GM19468 (cell line): Measurements from ENCODE around the gene TTN.

Experiments
- ATAC-seq: cut with Tn5 transposase; IDR thresholded peaks from one replicate; pipeline ENCODE4 v1.9.1; 2021; ENCODE audit warnings: mild to moderate bottlenecking, moderate library complexity, moderate number of reproducible peaks; ENCODE audit not compliant: unreplicated experiment; ENCODE audit errors: extremely low read depth

The TTN gene

DNA sequence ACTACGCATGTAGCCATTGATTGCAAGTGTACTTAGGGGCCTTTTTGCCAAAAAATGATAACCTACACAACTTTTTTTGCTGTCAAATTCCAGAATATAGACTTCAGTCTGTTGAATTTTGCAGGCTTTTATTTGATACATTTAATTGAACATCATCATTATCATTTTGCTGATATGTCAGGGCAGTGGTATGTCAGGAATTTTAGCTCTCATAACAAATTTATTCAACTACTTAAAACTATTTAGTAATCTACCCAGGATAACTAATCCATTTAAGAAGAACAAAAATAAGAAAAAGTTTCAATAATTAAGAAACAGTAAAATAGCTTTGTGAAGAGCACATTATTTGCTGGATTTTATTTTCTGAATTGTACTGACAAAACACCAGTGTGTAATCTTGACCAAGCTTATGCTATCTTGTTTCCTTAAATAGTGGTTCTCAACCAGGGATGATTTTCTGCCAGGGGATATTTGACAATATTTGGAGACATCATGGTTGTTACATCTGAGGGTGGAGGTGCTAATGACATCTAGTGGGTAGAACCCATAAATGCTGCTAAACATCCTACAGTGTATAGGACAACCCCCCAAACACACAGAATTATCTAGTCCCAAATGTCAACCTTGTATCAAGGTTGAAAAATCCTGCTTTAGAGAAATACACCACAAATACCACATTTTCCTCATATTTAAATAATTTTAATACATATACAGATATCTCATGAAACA is 12.1 kb upstream of the TTN start:
- no peak for ATAC-seq

DNA sequence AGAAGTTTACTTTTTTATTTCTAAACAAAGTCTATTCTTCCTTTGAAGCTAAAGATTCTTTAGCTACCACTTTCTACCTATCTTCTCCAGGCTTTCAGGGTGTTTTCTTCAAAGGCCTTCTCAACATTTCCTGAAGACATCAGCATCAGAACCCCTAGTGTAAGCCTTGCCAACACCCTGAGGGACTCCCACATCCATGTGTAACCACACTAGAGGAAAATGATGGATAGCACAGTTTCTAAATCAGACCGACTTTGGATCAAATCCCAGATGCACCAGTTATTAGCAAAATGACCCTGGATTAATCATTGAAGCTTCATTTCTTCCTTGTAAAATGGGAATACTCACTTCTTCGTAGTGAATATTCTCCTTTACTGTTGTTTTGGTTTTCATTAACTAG is 4.7 kb upstream of the TTN start:
- no peak for ATAC-seq

DNA sequence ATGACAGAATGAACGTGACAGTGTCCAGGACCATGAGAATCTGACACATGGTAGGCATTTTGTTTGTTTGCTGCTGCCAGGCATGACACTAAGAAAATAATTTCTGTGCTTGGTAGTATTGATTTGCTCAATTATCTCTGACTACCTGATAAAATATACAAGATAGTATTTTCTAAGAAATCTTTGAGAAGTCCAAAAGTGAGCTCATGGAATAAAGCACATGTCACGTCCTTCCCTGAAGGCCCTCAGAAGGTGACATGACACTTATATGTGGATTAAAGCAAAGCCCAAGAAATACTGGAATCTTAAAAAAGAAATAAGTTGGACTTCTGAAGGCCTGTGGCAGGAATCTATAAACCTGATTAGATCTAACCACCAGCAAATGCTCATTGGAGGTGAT is 3.8 kb upstream of the TTN start:
- ATAC-seq, result no peak

DNA sequence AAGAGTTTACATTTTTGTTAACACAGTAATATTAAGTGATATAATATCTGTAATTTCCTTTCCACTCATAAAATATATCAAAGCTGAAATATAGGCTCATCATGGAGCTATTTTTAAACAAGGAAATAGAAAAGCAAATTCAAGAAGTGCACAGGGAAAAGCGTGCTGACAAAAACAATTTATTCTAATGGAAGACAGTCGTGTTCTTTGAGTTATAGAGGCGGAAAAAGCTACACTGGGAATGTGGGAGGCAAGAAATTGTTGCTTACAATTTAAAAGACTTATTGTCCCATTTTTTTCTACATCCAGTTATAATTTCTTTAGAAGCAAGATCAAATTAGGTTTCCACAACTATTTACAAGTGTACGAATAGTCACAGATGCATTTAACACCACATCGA is 3.2 kb upstream of the TTN start:
- ATAC-seq, result no peak

DNA sequence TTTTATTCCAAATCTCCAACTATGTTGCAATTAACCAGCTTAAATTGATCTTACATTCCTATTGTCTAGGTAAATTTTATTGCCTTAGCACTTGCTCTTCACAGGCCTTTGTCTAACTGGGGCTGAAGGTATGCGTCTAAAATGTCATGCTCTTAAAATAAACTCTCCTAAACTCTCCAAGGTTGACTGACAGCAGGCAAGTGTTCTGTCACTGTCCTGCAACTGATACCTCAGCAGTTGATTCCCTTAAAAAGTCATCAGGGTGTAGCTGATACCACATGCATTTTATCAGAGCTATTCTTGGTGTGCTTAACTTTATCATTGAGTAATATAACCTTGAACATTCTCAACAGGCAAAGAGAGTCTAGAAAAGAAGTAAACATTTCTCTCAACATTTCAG is 680 bp downstream of the TTN start:
- ATAC-seq, result no peak

DNA sequence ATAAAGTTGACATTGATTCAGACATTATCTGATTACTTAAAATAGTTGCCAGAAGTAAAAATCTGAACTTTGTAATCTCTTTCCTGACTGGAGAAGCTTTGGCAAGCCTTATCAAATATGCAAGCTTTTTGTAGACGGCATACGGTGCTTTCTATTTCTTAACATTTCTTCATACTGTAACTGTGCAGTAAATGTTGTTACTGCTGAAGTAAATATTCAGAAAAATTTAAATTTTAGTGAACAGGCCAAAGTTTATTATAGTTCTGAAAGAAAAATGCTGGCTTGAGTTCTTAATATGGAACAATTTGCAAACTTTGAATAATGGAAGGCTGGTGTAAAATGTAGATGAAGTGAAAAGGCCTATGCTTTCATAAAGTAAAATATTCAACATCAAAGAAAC is 1.8 kb downstream of the TTN start:
- no peak for ATAC-seq

DNA sequence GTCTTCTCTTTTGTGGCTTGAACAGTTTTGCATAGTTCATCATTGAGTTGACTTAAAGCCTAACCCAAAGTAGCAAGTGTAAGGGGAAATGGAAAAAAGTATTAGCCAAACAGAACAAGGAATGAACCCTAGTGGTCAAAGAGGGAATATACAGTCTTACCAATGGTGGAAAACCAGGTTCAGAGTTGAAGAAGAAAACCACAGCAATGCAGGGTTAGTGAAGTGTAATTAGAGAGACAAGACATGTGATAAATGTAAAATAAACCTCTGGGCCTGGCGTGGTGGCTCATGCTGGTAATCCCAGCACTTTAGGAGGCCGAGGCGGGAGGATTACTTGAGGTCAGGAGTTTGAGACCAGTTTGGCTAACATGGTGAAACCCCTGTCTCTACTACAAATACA is 2.4 kb downstream of the TTN start:
- ATAC-seq, result no peak

DNA sequence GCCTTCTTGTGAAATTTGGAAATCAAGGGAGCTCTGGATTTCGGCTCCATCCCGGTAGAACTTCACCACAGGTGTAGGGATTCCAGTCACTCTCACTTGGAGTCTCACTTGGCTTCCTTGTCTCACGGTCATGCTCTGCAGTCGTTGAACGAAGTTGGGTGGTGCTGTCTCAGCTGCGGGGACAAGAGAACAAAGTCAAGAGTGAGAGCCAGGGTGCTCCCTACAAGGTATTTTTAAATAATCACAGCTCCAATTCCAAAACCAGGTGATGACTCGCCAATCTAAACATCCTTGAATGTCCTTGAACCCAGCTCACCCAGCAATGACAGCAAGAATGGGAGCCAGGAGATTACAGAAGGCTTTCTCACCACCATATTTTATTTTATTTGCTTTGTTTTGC is 6.7 kb downstream of the TTN start:
- ATAC-seq, result no peak

DNA sequence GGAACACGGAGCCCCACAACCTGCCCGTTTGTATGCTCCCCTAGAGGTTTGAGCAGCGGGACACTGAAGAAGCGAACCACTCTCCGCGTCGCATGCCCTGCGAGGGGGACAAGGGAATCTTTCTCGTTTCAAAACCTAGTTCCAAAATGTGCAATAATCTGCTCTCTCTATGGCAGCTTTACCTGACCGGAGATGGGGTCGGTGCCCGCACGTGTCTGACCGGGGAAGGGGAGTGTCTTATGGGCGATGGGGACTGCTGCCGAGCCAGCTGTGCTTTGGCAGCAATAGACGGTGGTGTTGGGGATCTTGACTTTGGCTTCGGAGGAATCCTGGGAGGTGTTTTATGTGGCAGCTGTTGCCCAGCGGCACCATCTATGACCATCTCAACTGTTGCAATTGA is 7.9 kb downstream of the TTN start:
- ATAC-seq, result no peak

DNA sequence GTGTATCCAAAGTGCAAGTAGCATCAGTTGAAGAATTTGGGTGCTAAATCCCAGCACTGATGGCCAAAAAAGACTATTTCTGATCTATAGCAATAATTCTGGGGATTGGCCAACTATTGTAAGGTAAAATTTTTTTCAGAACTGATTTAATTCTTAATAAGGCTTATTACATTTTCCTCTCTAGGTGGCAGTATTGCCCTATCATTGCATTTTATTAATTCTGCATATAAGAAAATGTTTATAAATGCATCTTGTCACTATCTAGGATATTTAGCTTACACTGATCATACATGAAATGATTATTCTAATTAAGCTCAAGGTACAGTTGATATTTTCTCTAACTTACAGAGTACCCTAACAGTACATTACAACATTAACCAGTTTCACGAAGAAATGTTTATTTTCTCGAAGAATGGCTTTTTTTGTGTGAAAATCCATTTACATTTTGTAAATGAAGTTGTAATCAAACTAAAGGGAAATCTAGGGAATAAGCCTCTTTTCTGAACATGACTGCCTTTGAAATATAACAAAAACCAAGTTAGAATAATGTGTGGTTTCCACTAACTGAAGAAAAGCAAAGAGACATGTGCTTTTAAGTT is 11.0 kb downstream of the TTN start:
- ATAC-seq, result no peak

DNA sequence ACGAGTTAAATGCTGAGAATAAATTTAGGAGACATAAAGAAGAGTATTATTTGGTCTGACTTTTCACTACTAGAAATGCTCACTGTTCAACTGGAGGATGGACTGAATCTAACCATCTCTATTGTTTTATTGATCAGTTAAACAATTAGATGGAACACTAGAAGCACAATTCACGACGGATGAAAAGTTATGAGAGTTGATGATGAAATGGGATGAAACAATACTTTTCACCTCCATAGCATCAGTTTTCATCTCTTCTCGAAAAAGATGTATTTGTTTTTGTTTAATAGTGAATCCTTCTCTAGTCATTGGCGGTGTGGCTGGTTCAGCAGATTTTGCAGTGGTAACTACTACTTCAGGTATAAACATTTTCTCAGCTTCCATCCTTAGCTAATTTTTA is 19.3 kb downstream of the TTN start:
- ATAC-seq, result no peak

DNA sequence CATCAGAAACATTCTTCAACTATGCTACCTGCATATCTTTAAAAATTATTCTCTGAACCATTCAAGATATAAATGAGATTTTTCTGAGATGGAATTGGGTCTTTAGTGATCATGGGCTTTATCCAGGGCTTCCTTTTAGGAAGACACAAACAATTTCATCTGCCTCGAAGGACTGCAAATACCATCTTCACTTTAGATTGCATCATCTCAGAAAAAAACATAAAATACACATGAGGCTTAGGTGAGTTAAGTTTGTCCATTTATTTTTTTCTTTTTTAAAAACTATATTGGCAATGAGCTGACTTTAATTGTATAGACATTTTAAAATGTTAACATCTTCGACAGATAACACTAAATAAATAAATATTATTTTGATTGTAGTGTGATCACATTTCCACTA is 20.1 kb downstream of the TTN start:
- no peak for ATAC-seq

DNA sequence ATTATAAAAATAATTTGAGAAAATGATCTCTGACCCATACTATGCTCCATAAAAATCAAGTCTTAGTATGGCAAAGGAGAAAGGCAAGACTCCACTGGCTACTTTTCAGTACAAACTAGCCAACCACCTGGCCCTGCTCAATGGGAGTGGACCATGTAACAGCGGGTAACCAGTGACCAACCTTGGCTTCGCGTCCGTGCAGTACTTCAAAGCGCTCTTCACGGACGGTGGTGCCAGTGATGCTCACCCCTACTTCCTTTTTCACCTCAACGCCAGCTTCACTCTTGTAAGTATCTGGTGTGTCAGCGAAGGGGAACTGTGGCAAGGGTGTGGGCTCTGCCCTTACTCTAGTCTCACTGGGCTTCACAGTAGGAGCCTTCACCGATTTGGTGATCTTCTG is 23.3 kb downstream of the TTN start:
- ATAC-seq, result no peak

DNA sequence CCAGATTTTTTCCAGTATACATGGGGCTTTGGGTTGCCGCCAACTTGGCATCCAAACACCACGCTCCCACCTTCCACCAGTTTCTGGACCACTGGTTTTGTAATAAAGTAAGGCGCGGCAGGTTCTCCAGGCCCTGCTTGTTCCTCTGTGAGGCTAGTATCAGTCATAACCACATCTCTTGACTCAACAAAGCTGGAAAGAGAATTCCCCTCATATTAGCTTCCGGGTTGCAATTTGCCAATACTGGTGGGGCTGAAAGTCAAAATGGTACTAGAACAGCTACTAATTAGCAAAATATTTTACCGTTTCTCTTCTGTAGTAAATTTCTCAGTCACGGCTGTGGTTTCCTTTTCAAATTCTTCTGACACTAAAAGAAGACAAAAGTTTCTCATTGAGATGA is 25.0 kb downstream of the TTN start:
- ATAC-seq, result no peak

DNA sequence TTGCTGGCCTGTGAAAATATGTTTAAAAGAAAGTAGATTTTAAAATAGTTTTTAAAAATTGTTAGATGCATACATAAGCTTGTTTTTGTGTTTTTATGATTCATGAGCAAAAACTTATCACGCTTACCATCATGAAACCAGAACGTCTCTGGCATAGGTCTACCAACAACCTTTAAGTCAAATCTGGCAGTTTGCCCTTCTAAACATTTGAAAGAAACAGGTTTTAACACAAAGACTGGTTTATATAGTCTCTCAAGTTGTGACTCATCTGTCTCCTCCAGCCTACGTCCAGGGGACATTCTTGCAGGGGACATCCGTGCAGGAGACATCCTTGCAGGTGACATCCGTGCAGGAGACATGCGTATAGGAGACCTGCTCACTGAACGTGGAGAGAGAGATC is 29.6 kb downstream of the TTN start:
- ATAC-seq, result no peak

DNA sequence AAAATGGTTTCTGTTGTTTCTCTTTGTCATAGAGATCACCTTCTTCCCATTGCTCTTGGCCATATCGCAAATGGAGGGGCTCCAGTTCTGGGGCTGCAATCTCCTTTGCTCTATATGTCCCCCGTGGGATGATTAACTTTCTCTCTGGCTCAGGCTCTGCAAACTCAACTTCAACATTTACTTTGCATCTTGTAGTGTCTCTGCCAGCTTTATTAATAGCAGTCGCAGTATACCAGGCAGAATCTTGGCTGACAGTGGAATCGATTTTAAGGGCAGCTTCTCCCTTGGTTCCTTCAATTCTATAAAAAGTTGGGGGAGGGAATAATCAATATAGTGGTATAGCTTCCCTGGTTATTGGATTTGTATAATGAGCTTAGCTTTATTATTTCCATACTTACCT is 30.5 kb downstream of the TTN start:
- ATAC-seq, result no peak

DNA sequence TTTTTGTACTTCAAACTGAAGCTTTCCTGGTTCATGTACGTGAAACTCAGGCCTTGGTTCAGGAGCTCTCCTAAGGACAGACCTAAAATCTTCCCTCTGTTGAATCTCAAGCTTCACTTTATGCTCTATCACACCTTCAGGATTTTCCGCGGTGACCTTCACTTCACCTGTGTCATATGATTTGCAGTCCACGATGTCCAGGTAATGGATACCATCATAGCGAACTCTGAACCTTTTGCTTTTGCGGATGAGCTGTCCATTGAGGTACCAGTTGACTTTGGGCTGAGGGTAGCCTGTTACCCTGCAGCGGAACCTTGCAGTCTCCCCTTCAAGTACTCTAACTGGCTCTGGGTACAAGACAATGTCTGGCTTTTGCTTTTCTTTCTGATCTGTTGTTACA is 31.2 kb downstream of the TTN start:
- no peak for ATAC-seq

DNA sequence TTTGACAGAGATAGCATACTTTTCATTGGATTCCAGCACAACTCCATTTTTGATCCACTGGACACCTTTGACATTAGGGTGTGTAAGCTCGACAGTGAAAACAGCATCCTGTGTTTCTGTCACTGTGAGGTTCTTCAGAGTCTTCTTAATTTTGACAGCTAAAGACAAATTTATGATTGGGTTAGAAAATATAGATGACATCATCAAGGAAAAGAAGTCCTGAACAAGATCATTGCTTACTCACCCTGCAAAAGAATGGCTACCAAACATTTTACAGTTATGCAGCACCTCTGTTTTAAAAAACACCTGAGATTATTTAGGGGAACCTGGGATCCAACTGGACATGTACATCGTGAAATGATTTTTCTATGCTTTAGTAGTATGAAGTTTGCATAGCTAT is 36.7 kb downstream of the TTN start:
- ATAC-seq, result no peak

DNA sequence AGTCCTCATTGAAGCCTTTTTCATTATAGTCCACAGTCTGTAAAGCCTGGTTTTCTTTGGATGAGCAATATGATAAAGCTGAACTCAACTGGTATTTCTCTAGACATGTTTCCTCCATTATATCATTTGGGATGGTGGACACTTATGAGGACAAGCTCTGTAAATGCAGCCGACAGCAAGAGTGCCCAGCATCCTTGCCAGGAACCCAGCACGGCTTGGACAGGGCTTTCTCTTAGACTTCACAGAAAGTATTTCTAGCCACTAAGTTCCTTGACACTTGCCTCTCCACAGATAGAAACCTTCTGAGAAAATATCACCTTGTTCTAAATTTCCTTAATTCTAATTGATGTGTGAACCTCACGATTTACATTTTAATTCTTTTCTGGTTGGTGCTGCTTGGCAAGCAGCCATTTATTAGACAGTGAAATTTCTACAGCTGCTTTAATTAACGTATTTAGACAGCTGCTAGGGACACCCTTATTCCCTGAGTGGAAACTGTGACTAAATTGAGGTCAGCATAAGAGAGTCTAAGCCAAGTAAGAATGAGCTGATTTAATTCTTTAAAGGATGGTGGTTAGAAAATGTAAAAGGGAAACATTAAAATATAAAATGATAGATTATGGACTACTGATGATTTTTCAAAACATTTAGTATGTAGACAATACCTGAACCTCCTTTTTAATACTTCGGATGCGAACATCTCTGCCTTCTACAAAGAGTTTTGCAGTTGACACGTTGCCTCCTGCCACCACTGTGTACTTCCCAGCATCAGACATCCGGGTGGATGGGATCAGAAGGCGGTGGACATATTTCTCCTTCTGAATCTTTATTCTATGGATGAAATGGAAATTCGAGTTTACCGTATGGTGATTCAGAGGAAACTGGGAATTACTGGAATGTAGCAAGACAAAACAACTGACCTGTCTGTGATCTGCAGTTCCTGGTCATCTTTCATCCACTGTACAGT is 39.8 kb downstream of the TTN start:
- no peak for ATAC-seq

DNA sequence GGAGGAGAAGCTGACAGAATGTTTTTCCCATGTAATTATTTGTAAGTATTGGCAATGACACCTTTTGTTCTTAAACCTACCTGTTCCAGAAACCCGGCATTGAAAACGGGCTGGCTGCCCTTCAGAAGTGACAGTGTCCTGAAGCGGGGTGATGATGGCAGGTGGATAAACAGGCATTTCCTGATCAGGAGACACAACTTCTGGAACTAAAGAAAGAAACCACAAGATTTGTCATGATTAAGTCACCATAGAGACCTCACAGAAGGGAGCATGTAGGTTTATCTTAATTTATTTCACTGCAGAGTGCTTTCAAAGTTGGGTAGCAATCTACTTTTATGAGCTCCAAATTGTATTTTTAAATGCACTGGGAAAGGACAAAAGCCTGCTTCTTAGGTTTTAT is 43.1 kb downstream of the TTN start:
- no peak for ATAC-seq

DNA sequence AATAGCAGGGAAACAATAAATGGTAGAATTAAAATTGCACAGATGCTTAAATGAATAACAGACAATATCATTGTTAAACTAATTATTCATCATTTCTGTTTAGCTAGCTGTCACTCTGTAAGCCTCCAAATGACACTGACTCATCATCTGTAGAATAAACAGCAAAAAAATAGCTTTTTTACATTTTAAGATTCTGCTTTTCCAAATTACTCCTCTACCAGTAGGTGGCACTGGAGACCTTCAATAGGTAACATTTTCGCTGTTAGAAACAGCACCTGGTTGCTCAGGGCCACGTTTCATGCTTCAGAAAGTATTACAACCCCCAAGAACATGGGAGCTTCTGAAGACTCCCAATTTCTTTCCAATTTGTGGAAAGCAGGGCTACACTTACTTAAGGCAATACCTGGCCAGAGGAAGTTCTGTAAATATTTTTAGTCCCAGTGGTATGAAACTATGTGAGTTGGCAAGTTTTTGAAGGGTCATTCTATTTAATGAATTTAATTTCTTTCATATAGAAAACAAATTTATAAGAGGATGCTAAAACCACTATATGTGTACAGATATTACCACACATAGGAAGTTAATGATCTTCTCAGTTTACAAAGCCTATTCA is 45.4 kb downstream of the TTN start:
- no peak for ATAC-seq
